Stimulated activated CD8-positive, alpha-beta memory T cell treated with anti-CD3 and anti-CD28 coated beads, Interleukin-15, amount 100 ng/mL, for 1 hour (primary cell): ENCODE measurements around the gene PLXNC1.

Source experiments
- DNase-seq: peaks from one replicate; pipeline ENCODE4 v3.0.0-alpha.2; 2020; ENCODE audit warnings: low read depth

The PLXNC1 gene

GRCh38 chr12:94204499-94205247 lies 56.3 kb downstream of the PLXNC1 start:
- no peak for DNase-seq

- DNase-seq: no peak
These were observed 57.4 kb downstream of the PLXNC1 start for GRCh38 chr12:94205822-94206221.

GRCh38 chr12:94206886-94207285 lies 58.5 kb downstream of the PLXNC1 start:
- DNase-seq: no peak

- DNase-seq: no peak
These were observed 59.1 kb downstream of the PLXNC1 start for GRCh38 chr12:94207467-94207848.

GRCh38 chr12:94207849-94208621 lies 59.7 kb downstream of the PLXNC1 start:
- no peak for DNase-seq

- no peak for DNase-seq
These were observed 60.2 kb downstream of the PLXNC1 start for GRCh38 chr12:94208622-94208966.

GRCh38 chr12:94209240-94209639 lies 60.9 kb downstream of the PLXNC1 start:
- no peak for DNase-seq

- no peak for DNase-seq
These were observed 62.6 kb downstream of the PLXNC1 start for GRCh38 chr12:94211021-94211420.

GRCh38 chr12:94218233-94218632 lies 69.9 kb downstream of the PLXNC1 start:
- no peak for DNase-seq

GRCh38 chr12:94219622-94220302 lies 71.4 kb downstream of the PLXNC1 start:
- no peak for DNase-seq

- DNase-seq: no peak
These were observed 72.4 kb downstream of the PLXNC1 start for GRCh38 chr12:94220804-94221203.

- DNase-seq: no peak
These were observed 74.1 kb downstream of the PLXNC1 start for GRCh38 chr12:94222351-94223084.

GRCh38 chr12:94223842-94224241 lies 75.5 kb downstream of the PLXNC1 start:
- no peak for DNase-seq

- DNase-seq: no peak
These were observed 77.1 kb downstream of the PLXNC1 start for GRCh38 chr12:94225506-94225905.

- DNase-seq: no peak
These were observed 77.7 kb downstream of the PLXNC1 start for GRCh38 chr12:94225947-94226630.

GRCh38 chr12:94227066-94227465 lies 78.7 kb downstream of the PLXNC1 start:
- no peak for DNase-seq

- DNase-seq: no peak
These were observed 80.1 kb downstream of the PLXNC1 start for GRCh38 chr12:94228488-94228907.

- no peak for DNase-seq
These were observed 81.5 kb downstream of the PLXNC1 start for GRCh38 chr12:94229902-94230301.

- DNase-seq: no peak
These were observed 82.1 kb downstream of the PLXNC1 start for GRCh38 chr12:94230357-94230905.

GRCh38 chr12:94231709-94232108 lies 83.3 kb downstream of the PLXNC1 start:
- no peak for DNase-seq

- DNase-seq: no peak
These were observed 87.5 kb downstream of the PLXNC1 start for GRCh38 chr12:94235848-94236247.
